GM12875 (cell line): ENCODE data around the gene CBX4.

Experiments
- H3K4me3 ChIP-seq: one replicate; pipeline ENCODE4 v1.5.1; 2011; ENCODE audit warnings: low read depth, low read length, control low read depth
- TF ChIP-seq, protein P1 (sequence below): IDR thresholded peaks from 2 replicates; pipeline ENCODE4 v1.5.1; 2011; ENCODE audit warnings: low read depth, mild to moderate bottlenecking, control low read depth, inconsistent platforms, low read length, moderate library complexity, borderline replicate concordance; ENCODE audit not compliant: insufficient read depth

Gene CBX4

DNA sequence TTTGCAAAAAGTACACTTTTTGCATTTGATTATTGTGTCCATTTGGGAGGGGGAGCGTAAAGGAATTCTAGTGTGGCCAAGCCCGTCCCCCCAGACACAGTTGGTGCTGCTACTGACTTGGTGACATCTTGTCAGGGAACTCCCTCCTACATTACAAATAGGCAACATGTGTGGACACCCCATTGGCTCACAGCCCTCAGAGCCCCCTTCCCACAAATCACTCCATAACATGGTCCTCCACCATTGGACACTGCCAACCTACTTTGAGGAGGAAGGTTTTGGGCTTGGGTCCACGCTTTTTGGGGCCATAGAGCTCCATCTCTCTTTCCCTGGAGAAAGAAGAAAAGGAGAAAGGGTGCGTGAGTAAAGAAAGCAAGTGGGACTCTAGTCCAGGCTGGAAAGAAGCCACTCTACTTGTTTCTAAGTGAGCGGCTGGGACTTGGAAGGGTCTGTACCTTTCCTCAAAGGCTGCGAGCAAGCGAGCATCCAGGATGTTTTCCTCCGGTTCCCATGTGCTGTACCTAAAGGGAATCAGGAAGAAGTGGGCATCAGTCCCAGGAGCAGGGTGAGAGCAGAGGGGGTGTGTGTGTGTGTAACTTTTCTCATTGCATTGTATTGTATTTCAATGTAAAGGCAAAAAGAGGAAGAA, 43.3 kb downstream of the CBX4 start:
- H3K4me3 ChIP-seq: no peak overlapping the region
- TF ChIP-seq, protein P1, sequence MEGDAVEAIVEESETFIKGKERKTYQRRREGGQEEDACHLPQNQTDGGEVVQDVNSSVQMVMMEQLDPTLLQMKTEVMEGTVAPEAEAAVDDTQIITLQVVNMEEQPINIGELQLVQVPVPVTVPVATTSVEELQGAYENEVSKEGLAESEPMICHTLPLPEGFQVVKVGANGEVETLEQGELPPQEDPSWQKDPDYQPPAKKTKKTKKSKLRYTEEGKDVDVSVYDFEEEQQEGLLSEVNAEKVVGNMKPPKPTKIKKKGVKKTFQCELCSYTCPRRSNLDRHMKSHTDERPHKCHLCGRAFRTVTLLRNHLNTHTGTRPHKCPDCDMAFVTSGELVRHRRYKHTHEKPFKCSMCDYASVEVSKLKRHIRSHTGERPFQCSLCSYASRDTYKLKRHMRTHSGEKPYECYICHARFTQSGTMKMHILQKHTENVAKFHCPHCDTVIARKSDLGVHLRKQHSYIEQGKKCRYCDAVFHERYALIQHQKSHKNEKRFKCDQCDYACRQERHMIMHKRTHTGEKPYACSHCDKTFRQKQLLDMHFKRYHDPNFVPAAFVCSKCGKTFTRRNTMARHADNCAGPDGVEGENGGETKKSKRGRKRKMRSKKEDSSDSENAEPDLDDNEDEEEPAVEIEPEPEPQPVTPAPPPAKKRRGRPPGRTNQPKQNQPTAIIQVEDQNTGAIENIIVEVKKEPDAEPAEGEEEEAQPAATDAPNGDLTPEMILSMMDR: no peak

DNA sequence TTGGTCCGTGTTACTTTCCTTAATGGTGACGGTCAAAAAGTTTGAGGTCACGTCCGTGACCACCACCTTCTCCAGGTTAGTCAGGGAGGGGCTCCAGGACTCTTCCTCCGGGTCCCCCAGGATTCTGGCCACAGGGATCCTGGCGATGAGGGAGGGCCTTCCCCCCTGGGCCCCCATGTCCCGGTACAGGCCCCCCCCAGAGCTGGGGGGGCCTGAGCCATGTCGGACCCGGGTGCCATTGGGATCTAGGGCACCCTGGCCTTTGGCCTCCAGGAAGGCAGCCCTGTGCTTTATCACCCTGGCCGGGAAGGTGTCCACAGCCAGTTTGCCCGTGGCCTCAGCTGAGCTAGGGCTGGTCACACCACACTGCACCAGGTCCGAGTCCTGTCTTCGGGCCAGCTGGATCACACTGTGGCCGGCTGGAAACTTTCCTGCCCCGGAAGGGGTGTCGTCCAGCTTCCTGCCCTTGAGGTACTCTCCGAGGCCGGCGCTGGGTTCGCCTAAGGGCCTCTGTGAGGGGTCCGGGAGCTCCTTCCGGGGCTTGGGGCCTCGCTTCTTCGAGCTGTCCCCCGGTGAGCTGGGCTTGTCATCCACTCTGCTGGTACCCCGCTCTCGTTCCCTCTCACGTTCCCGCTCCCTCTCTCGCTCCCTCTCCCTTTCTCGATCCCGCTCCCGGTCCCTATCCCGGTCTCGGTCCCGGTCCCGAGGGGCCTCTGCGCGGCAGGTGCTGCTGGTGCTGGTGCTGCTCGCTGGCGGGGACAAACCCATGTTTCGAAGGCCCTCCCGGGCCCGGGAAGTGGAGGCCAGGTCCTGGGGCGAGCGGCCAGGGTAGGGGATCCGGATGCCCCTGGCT, 44.4 kb downstream of the CBX4 start:
- no peak overlapping the region for H3K4me3 ChIP-seq

DNA sequence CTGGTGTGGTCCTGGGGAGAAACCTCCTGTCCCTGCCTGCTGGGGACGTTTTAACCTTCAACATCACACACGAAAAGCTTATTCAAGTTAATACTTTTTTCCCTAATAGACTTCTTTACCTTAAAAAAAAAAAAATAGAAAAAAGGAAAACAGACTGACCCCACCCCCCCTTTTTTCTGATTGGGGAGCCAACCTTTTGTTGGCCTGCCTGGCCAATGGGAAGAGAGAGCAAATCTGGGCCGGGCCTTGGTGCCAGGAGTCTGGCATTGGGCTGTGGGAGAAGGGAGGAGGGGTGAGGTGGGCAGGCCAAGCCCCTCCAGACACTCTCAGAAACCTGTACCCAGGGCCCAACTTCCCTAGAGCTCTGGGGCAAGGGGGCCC, 45.3 kb downstream of the CBX4 start:
- H3K4me3 ChIP-seq: no peak overlapping the region

More for the DNA sequence above, 44.4 kb downstream of the CBX4 start:
- TF ChIP-seq, protein P1: no peak

DNA sequence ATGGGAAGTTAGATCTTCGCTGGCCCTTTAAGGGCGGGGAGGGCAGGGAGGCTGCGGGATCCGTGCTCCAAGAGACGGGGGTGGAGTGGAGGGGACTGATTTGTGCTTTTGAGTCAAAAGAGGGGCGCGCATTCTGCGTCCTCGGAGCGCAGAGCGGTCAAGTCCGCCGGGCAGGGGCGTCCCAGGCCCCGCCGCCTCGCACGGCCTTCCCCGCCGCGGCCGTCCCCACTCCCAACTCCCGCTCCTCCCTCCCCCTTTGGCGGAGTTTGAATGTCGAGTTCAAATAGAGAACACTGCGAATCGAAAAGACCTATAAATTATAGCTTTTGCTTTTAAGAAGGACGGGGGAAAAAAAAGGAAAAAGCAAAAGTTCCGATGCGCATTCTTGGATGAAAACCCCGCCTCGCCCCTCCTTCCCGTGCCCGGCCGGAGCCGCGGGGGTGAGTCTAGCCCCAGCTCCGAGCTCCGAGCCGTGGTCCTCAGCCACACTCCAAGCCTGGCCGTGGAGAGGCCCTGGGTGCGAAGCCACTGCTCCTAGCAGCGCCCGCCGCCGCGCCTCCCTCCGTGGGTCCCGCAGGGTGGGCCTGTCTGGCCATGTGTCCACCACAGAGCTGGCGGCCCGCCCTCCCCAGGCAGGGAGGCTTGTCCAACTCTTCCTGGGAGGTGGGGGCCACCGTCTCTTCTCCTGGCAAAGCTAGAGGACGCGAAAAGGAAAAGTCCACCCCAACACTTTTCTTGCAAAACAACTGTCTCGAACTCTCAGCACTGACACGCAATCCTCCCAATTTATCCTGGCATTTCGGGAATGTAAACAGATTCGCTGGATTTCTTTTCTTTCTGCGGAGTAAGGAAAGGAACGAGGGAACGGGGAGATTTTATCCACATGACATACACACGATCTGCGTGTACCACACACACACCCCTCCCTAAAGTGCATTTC, 46.0 kb downstream of the CBX4 start:
- H3K4me3 ChIP-seq: no peak overlapping the region
- TF ChIP-seq, protein P1: no peak

More for the DNA sequence above, 45.3 kb downstream of the CBX4 start:
- TF ChIP-seq, protein P1: no peak

DNA sequence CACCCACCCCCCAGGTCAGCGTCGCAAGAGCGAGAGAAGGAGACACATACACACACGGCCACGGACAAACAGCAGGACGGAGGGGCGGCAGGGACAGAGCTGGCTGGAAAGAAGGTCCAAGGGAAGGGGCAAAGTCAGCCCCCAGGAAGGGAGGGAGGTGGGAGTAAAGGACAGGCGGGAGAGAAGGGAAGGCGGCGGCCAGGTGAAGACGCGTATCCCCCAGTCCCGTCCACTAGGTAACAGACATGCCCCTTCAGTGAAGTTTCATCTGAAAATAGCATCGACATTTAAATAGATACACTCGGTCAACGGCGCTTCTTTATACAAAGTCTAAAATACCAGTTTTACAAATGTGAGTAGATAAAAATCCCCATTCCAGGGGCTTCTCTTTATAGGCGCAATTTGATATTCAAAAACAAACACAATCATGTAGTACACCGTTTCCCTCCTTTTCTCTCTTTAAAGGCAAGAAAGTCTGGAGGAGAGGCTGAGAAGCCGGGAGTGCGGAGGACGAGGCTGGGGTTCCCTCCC, 46.8 kb downstream of the CBX4 start:
- TF ChIP-seq, protein P1: no peak

DNA sequence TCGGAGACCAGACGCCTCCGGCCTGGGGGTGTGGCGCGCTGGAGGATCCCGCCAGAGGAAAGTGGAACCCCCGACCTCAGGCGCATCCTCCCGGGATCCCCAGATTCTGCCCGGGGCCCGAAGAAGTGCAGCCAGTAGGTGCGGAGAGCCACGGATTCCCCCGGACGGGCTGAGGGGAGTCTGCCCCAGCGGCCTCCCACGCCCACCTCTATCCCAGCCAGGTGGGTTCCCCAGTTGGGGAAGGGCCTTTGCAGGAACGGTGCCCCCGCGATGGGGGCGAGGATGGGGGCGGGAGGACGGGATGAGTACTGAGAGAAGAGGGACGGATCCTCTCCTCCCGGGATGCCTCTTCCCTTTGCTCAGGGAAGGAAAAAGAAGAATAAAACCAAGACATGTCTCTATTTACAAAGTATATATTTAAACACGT, 47.5 kb downstream of the CBX4 start:
- no peak overlapping the region for H3K4me3 ChIP-seq
- TF ChIP-seq, protein P1: no peak

More for the DNA sequence above, 46.8 kb downstream of the CBX4 start:
- H3K4me3 ChIP-seq: no peak overlapping the region
